HEK293 (cell line): ENCODE measurements around the gene TTLL5.

ENCODE experiments used
- KLF16 ChIP-seq: fragments of 450-650 bp; formaldehyde crosslinking; IDR thresholded peaks from 2 replicates; pipeline ENCODE4 v1.5.1; 2017; ENCODE audit warnings: missing biosample characterization, missing genetic modification characterization
- SP7 ChIP-seq: fragments of 450-650 bp; formaldehyde crosslinking; IDR thresholded peaks from 2 replicates; pipeline ENCODE4 v1.5.1; 2016; ENCODE audit warnings: missing biosample characterization, missing genetic modification characterization
- ZBTB17 ChIP-seq: fragments of 450-650 bp; formaldehyde crosslinking; IDR thresholded peaks from 2 replicates; pipeline ENCODE4 v1.5.1; 2016; ENCODE audit warnings: missing biosample characterization, missing genetic modification characterization
- ZBTB8A ChIP-seq: fragments of 450-650 bp; formaldehyde crosslinking; IDR thresholded peaks from 2 replicates; pipeline ENCODE4 v1.5.1; 2016; ENCODE audit warnings: missing biosample characterization, missing genetic modification characterization
- ZNF112 ChIP-seq: fragments of 450-650 bp; formaldehyde crosslinking; IDR thresholded peaks from 2 replicates; pipeline ENCODE4 v1.5.0; 2017; ENCODE audit warnings: missing biosample characterization, missing genetic modification characterization
- ZNF155 ChIP-seq: fragments of 450-650 bp; formaldehyde crosslinking; IDR thresholded peaks from 2 replicates; pipeline ENCODE4 v1.5.1; 2016; ENCODE audit warnings: missing biosample characterization, missing genetic modification characterization
- ZNF2 ChIP-seq: fragments of 450-650 bp; formaldehyde crosslinking; IDR thresholded peaks from 2 replicates; pipeline ENCODE4 v1.5.1; 2016; ENCODE audit warnings: missing biosample characterization, missing genetic modification characterization
- ZNF221 ChIP-seq: fragments of 450-650 bp; formaldehyde crosslinking; IDR thresholded peaks from 2 replicates; pipeline ENCODE4 v1.5.1; 2017; ENCODE audit warnings: missing biosample characterization, missing genetic modification characterization, borderline replicate concordance
- ZNF23 ChIP-seq: fragments of 450-650 bp; formaldehyde crosslinking; IDR thresholded peaks from 2 replicates; pipeline ENCODE4 v1.5.1; 2016; ENCODE audit warnings: missing biosample characterization, missing genetic modification characterization, borderline replicate concordance
- ZNF24 ChIP-seq: fragments of 450-650 bp; formaldehyde crosslinking; IDR thresholded peaks from 2 replicates; pipeline ENCODE4 v1.5.1; 2016; ENCODE audit warnings: missing biosample characterization, missing genetic modification characterization
- ZNF596 ChIP-seq: fragments of 450-650 bp; IDR thresholded peaks from 2 replicates; pipeline ENCODE4 v1.5.0; 2018; ENCODE audit warnings: missing biosample characterization, mild to moderate bottlenecking, missing genetic modification characterization, moderate library complexity
- ZNF664 ChIP-seq: fragments of 450-650 bp; formaldehyde crosslinking; IDR thresholded peaks from 2 replicates; pipeline ENCODE4 v1.5.1; 2016; ENCODE audit warnings: missing biosample characterization, missing genetic modification characterization
- ZXDB ChIP-seq: fragments of 450-650 bp; formaldehyde crosslinking; IDR thresholded peaks from 2 replicates; pipeline ENCODE4 v1.5.1; 2016; ENCODE audit warnings: missing biosample characterization, missing genetic modification characterization
- TF ChIP-seq, protein P1 (sequence below): fragments of 450-650 bp; formaldehyde crosslinking; IDR thresholded peaks from 2 replicates; pipeline ENCODE4 v1.5.1; 2016; ENCODE audit warnings: missing biosample characterization, missing genetic modification characterization
- TF ChIP-seq, protein P2 (sequence below): sonication (generic); formaldehyde crosslinking; IDR thresholded peaks from 2 replicates; pipeline ENCODE4 v1.8.1; 2022; ENCODE audit warnings: mild to moderate bottlenecking, moderate library complexity, missing genetic modification reagents
- TF ChIP-seq, protein P3 (sequence below): fragments of 450-650 bp; formaldehyde crosslinking; IDR thresholded peaks from 2 replicates; pipeline ENCODE4 v1.5.1; 2016; ENCODE audit warnings: missing biosample characterization, missing genetic modification characterization
- TF ChIP-seq, protein P4 (sequence below): fragments of 450-650 bp; formaldehyde crosslinking; IDR thresholded peaks from 2 replicates; pipeline ENCODE4 v1.5.1; 2016; ENCODE audit warnings: missing biosample characterization, missing genetic modification characterization
- TF ChIP-seq, protein P5 (sequence below): fragments of 450-650 bp; formaldehyde crosslinking; IDR thresholded peaks from 2 replicates; pipeline ENCODE4 v1.5.1; 2016; ENCODE audit warnings: missing biosample characterization, missing genetic modification characterization
- TF ChIP-seq, protein P6 (sequence below): fragments of 450-650 bp; formaldehyde crosslinking; conservative IDR thresholded peaks from 2 replicates; pipeline ENCODE4 v1.5.1; 2016; ENCODE audit warnings: low read depth, missing biosample characterization, missing genetic modification characterization

TTLL5 gene

DNA sequence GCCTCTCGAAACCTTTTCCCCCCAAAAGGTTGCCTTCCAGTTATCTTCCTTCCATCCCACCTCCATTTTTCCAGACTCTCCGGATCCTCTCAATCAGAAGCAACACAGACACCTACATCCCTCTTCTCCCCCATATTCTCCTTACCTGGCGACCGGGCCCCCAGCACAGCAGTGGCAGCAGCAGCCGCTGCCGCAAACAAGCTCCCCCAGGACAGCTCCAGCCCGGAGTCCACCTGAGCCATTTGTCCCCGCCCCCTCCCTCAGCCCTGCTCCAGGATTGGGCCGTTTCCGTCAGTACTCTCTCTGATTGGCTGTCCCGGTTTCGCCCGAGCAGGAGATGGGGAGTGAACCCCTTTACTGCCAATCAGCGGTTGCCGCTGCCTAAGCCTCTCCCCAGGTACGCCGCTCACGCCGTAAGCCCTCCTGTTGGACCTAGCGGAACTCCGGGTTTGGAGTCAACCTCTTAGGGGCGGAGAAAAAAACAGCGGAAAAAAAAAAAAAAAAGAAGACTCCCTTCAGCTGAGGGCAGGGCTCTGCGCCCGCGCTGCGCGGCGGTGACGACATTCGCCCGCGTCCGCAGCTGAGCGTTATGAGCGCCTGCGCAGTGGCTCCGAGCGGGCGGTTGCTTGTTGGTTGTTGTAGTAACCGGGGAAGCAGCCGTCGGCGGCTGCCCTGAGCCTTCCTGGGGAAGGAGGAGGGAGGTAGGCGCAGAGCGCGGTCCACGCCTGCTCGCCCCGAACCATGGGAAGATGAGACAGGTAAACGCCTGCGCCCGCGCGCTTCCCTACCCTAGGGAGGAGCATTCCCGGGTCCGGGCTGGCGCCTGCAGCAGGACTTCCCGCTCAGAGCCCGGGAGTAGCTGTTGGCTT is at the start of gene TTLL5, which contains the start of gene ERG28 (continued):
- TF ChIP-seq, protein P1, sequence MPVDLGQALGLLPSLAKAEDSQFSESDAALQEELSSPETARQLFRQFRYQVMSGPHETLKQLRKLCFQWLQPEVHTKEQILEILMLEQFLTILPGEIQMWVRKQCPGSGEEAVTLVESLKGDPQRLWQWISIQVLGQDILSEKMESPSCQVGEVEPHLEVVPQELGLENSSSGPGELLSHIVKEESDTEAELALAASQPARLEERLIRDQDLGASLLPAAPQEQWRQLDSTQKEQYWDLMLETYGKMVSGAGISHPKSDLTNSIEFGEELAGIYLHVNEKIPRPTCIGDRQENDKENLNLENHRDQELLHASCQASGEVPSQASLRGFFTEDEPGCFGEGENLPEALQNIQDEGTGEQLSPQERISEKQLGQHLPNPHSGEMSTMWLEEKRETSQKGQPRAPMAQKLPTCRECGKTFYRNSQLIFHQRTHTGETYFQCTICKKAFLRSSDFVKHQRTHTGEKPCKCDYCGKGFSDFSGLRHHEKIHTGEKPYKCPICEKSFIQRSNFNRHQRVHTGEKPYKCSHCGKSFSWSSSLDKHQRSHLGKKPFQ (tag by site-specific recombination) = no peak
- no peak for TF ChIP-seq ZNF23
- no peak for TF ChIP-seq ZNF221 (tag by site-specific recombination)
- TF ChIP-seq, protein P2, sequence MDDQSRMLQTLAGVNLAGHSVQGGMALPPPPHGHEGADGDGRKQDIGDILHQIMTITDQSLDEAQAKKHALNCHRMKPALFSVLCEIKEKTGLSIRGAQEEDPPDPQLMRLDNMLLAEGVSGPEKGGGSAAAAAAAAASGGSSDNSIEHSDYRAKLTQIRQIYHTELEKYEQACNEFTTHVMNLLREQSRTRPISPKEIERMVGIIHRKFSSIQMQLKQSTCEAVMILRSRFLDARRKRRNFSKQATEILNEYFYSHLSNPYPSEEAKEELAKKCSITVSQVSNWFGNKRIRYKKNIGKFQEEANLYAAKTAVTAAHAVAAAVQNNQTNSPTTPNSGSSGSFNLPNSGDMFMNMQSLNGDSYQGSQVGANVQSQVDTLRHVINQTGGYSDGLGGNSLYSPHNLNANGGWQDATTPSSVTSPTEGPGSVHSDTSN (CRISPR knock-in tag) = no peak
- TF ChIP-seq ZNF24 = no peak
- TF ChIP-seq ZNF596 (tag by site-specific recombination) = no peak
- TF ChIP-seq, protein P3, sequence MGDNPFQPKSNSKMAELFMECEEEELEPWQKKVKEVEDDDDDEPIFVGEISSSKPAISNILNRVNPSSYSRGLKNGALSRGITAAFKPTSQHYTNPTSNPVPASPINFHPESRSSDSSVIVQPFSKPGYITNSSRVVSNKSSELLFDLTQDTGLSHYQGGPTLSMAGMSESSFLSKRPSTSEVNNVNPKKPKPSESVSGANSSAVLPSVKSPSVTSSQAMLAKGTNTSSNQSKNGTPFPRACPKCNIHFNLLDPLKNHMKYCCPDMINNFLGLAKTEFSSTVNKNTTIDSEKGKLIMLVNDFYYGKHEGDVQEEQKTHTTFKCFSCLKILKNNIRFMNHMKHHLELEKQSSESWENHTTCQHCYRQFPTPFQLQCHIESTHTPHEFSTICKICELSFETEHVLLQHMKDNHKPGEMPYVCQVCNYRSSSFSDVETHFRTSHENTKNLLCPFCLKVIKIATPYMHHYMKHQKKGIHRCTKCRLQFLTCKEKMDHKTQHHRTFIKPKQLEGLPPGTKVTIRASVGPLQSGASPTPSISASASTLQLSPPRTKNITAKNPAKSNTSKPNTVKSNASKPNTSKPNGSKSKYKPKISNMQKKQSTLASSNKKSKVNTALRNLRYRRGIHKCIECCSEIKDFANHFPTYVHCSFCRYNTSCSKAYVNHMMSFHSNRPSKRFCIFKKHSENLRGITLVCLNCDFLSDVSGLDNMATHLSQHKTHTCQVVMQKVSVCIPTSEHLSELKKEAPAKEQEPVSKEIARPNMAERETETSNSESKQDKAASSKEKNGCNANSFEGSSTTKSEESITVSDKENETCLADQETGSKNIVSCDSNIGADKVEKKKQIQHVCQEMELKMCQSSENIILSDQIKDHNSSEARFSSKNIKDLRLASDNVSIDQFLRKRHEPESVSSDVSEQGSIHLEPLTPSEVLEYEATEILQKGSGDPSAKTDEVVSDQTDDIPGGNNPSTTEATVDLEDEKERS (tag by site-specific recombination) = peak; percentile 73; the same call in 1 of the 2 replicates
- TF ChIP-seq, protein P4, sequence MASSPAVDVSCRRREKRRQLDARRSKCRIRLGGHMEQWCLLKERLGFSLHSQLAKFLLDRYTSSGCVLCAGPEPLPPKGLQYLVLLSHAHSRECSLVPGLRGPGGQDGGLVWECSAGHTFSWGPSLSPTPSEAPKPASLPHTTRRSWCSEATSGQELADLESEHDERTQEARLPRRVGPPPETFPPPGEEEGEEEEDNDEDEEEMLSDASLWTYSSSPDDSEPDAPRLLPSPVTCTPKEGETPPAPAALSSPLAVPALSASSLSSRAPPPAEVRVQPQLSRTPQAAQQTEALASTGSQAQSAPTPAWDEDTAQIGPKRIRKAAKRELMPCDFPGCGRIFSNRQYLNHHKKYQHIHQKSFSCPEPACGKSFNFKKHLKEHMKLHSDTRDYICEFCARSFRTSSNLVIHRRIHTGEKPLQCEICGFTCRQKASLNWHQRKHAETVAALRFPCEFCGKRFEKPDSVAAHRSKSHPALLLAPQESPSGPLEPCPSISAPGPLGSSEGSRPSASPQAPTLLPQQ (tag by site-specific recombination) = 0 out of 2 replicates have a peak, but pooled peaks have one; percentile 20
- TF ChIP-seq ZBTB8A (tag by site-specific recombination) = peak; percentile 61
- TF ChIP-seq ZNF664 (tag by site-specific recombination) = no peak
- TF ChIP-seq ZNF112 (tag by site-specific recombination) = no peak
- no peak for TF ChIP-seq ZNF155 (tag by site-specific recombination)
- TF ChIP-seq ZXDB = peak; percentile 76; the same call in 1 of the 2 replicates
- TF ChIP-seq ZBTB17 (tag by site-specific recombination) = peak; percentile 26
- TF ChIP-seq KLF16 (tag by site-specific recombination) = no peak
- TF ChIP-seq, protein P5, sequence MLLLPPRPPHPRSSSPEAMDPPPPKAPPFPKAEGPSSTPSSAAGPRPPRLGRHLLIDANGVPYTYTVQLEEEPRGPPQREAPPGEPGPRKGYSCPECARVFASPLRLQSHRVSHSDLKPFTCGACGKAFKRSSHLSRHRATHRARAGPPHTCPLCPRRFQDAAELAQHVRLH (tag by site-specific recombination) = no peak
- peak; percentile 37; the same call in 1 of the 2 replicates for TF ChIP-seq SP7 (tag by site-specific recombination)
- TF ChIP-seq ZNF2 (tag by site-specific recombination) = peak; percentile 25; the same call in 1 of the 2 replicates
- TF ChIP-seq, protein P6, sequence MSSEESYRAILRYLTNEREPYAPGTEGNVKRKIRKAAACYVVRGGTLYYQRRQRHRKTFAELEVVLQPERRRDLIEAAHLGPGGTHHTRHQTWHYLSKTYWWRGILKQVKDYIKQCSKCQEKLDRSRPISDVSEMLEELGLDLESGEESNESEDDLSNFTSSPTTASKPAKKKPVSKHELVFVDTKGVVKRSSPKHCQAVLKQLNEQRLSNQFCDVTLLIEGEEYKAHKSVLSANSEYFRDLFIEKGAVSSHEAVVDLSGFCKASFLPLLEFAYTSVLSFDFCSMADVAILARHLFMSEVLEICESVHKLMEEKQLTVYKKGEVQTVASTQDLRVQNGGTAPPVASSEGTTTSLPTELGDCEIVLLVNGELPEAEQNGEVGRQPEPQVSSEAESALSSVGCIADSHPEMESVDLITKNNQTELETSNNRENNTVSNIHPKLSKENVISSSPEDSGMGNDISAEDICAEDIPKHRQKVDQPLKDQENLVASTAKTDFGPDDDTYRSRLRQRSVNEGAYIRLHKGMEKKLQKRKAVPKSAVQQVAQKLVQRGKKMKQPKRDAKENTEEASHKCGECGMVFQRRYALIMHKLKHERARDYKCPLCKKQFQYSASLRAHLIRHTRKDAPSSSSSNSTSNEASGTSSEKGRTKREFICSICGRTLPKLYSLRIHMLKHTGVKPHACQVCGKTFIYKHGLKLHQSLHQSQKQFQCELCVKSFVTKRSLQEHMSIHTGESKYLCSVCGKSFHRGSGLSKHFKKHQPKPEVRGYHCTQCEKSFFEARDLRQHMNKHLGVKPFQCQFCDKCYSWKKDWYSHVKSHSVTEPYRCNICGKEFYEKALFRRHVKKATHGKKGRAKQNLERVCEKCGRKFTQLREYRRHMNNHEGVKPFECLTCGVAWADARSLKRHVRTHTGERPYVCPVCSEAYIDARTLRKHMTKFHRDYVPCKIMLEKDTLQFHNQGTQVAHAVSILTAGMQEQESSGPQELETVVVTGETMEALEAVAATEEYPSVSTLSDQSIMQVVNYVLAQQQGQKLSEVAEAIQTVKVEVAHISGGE (tag by site-specific recombination) = peak; percentile 67
- TF ChIP-seq, all 188 proteins: peak for 39
